GM21381 (cell line): Measurements from ENCODE around the gene MMP13.
"Not testable (repeated sequence)": the region's sequence is repeated elsewhere in the genome, so short reads cannot be mapped to it uniquely, and the experiment has no call there.

ENCODE experiments used
- ATAC-seq: cut with Tn5 transposase; IDR thresholded peaks from one replicate; pipeline ENCODE4 v1.9.1; 2021; ENCODE audit warnings: mild to moderate bottlenecking, moderate library complexity; ENCODE audit not compliant: unreplicated experiment

Gene MMP13

GRCh38 chr11:102903895-102904294 lies 51.6 kb downstream of the MMP13 start:
- ATAC-seq, result not testable (repeated sequence)

- no peak for ATAC-seq
Observed at GRCh38 chr11:102900346-102900745, 55.2 kb downstream of the MMP13 start.
